GM21526 (cell line): ENCODE results near the gene FRS2.
A peak's percentile ranks its signal among the peaks of the same experiment; 100 is the strongest.

Source experiments
- ATAC-seq: cut with Tn5 transposase; IDR thresholded peaks from one replicate; pipeline ENCODE4 v1.9.1; 2021; ENCODE audit warnings: moderate library complexity; ENCODE audit not compliant: unreplicated experiment, low FRiP score

Gene FRS2

DNA sequence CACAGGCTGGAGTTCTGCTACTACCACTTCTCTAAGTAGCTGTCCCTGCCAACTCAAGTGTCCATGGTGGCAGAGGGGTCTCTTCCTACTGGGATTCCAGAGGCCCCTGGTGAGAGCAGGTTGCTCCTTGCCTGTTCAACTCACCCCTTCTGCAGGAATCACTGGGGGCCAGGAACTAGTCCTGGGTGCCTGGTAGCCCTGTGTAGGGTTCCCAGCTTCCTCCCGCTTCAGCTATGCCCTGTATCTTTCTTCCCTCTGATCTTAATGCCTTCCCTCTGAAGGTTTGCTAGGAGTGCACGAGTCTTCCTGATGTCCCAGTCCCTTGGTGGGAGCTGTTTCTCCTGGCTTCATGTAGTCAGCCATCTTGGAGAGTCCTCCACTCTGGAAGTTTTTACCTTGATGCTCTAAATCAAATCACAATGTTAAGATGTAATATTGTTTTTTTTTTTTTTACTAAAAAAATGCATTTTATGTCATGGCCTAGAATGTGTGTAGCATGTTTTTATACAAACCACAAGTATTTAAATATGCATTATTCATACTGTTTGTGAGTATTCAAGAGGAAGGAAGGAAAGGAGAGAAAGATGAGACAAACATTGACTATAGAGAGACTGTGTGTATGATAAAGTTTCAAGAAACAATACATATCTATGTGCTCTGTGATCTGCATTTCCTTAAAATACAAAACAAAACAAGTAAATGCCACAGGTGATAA lies 54.7 kb downstream of the FRS2 start:
- ATAC-seq, result no peak

- no peak for ATAC-seq
Observed at GRCh38 chr12:69527506-69528272, 57.5 kb downstream of the FRS2 start.

DNA sequence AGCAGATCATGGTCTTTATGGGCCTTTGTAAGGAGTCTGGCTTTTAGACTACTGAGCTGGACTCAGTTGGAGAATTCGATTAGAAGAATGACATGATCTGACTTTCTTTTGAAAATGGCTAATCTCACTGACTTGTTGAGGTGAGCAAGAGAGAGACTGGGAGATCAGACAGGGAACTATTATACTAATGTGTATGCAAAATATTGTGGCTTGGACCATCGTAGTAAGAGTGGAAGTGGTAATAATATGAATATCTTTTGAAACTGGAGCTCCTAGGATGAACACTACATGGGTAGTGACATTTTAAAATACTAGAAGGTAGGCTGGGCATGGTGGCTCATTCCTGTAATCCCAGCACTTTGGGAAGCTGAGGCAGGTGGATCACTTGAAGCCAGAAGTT lies 58.8 kb downstream of the FRS2 start:
- no peak for ATAC-seq

DNA sequence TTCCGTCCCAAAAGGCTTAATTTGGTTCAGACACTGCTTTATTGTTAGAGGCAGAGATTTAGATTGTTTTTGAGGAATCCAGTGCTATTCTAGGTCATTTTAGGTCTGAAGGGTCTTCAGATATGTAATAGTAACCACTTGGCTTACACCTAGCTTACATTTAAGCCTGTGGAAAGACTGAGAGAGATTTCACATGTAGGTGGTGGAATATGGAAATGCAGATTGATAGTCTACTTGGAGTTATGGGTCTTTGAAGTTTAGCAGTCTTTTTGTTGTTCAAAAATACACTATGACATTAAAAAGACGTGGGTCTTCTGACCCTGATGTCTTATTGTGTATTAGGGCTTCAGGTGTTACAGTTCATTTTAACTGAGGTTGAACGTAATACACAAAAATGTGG lies 63.7 kb downstream of the FRS2 start:
- ATAC-seq, result no peak

- peak; percentile 70 for ATAC-seq
Observed at GRCh38 chr12:69534389-69534822, 64.2 kb downstream of the FRS2 start.

DNA sequence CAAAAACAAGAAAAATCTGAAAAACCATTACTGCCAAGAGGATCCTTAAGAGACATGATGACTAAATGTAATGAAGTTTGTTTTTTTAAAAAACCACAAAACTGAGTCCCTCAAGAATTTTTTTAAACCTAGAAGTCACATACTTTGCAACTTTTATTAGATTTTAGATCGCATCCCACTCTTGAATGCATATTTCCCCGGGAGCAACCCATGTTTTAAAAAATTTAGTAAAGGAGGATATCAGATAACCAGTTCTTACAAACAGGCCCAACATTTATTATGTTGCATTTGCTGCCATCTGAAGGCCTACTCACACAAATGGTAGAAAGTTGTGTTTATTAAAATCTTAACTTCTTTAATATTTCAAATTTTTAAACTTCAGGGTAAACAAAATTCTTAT lies 70.8 kb downstream of the FRS2 start:
- no peak for ATAC-seq

DNA sequence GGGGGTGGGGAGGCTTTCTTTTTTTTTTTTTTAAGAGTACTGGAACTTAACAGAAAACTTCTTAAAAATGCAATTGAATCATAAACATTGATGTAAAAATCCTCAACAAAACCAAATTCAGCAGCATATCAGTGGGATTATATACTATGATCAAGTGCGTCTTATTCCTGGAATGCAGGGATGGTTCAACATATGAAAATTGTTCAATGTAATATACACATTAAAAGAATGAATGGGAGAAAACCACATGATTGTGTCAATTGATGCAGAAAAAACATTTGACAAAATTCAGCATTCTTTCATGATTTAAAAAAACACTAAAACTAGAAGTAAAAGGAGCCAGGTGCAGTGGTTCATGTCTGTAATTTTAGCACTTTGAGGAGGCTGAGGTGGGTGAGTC lies 73.9 kb downstream of the FRS2 start:
- no peak for ATAC-seq

DNA sequence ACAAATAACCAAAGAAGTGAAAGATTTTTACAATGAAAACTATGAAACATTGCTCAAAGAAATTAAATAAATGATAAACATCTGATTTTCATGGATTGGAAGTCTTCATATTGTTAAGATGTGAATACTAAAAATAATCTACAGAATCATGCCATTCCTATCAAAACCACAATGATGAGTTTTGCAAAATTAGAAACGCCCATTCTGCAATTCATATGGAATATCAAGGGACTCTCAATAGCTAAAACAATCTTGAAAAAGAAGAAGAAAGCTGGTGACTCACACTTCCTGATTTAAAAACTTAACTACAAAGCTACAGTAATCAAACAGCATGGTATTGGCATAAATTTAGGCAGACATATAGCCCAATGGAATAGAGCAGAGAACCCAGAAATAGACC lies 74.9 kb downstream of the FRS2 start:
- ATAC-seq, result no peak

DNA sequence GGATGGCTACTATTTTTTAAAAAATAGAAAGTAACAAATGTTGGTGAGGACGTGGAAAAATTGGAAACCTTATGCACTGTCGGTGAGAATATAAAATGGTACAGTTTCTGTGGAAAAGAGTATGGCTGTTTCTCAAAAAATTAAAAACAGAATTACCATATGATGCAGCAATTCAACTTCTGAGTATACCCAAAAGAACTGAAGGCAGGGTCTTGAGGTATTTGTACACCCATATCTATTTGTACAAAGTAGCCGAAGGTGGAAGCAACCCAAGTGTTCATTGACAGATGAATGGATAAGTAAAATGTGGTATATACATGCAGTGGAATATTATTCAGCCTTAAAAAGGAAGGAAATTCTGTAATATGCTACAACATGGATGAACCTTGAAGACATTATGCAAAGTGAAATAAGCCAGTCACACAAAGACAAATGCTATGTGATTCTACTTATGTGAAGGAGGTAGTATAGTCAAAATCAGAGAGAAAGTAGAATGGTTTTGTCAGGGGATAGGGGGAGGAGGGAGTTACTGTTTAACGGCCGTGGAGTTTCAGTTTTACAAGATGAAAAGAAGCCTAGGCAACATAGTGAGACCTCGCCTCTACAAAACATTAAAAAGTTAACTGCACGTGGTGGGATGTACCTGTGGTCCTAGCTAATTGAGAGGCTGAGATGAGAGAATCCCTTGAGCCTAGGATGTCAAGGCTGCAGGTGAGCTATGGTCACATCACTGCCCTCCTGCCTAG lies 76.7 kb downstream of the FRS2 start:
- no peak for ATAC-seq

- no peak for ATAC-seq
Observed at GRCh38 chr12:69548687-69549086, 78.5 kb downstream of the FRS2 start.

GRCh38 chr12:69550569-69551350 lies 80.6 kb downstream of the FRS2 start:
- ATAC-seq, result no peak

DNA sequence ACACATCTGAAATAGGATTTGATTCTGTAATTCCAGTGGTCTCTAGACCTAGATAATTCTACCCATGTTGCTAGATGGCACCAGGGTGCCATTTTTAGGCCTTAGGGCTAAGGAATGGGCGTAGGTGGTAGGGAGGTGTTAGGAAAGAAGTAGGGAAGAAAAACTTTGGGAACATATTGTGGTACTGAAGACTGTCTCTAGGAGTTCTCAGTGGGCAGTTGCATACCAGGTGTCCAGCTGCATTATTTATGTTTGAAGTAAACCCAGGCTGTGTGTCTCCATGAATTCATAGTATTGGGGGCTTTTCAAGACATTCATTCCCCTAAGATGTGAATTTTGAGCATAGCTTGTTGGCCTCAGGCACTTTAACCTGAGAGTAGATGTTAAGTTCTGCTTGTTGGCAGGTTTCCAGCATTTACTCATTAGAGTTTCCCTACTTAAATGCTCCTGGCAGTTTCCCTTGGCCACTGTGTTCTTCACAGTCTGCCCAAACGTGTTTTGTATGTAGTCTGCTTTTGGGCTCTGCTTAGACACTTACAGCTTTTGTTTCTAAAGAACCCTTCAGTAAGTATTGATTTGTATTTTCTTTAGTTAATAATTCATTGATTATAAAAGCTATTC lies 83.5 kb downstream of the FRS2 start:
- no peak for ATAC-seq

DNA sequence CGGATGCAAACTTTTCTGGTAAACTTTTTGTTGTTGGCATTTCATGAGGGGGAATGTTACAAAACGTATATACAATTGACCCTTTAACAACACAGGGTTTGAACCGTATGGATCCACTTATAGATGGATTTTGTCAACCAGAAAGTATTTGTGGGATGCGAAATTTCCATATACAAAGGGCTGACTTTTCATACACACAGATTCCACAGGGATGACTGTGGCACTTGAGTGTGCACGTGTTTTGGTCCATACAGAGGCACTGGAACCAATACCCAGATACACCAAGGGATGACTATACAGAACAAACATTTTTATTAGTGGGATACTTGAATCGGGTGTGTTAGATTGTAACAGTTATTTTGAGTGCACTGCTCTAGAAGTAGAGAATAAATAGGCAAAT lies 85.3 kb downstream of the FRS2 start:
- ATAC-seq, result no peak

DNA sequence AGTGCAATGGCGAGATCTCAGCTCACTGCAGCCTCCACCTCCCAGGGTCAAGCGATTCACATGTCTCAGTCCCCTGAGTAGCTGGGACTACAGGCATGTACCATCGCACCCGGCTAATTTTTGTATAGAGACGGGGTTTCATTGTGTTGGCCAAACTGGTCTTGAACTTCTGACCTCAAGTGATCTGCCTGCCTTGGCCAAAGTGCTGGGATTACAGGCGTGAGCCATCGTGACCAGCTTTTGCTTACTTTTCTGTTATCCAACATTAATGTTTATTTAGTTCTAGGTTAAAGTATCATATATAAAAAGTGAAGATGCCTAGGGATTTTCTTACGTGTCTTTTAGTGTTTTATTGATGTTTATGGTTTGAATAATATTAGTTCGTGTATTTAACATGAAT lies 86.2 kb downstream of the FRS2 start:
- no peak for ATAC-seq

DNA sequence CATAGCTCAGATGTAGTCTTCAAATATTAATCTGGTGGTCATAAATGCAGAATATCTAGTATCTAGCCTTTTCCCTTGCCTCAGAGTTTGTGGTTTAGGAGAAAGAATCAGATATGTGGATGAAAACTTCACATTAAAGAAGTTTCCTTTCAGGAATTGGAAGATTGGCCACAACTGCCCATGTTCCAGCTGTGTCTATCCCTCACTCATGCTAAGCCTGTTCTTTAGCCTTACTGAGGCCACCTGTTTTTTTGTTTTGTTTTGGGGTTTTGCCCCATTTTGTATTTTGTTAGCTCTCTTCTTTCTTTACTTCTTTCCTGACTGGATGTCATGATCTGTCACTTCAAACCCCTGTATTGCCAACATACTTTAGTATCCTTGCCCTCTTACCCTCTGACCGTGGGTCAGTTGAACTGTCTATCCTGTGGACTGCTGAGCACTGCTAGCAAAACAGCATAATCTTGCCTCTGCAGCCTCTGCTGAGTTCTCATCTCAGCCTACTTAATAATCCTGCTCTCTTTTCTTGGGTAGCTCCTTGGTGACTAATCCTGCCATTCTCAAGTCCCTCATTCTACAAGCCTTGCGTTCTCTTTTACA lies 93.1 kb downstream of the FRS2 start:
- no peak for ATAC-seq

- no peak for ATAC-seq
Observed at GRCh38 chr12:69566603-69567002, 96.4 kb downstream of the FRS2 start.

- ATAC-seq, result no peak
Observed at GRCh38 chr12:69569236-69569635, 99.0 kb downstream of the FRS2 start.

GRCh38 chr12:69570000-69570516 lies 99.9 kb downstream of the FRS2 start:
- ATAC-seq, result no peak

GRCh38 chr12:69570545-69571399 lies 100.6 kb downstream of the FRS2 start:
- peak; percentile 68 for ATAC-seq
